G401 (cell line): ENCODE measurements around the gene IPPK. TPM values are rescaled to one million over a fixed set of nuclear protein-coding genes. Genes with fewer than 3 reads are reported as not detected.
A peak's percentile ranks its signal among the peaks of the same experiment; 100 is the strongest.

ENCODE experiments used
- DNase-seq: peaks from one replicate; pipeline ENCODE4 v3.0.0-alpha.2; 2015; ENCODE audit warnings: low spot score
- in situ Hi-C: cut with HindIII; loops from 2 replicates; pipeline ENCODE4 v1.10.0; 2016; ENCODE audit warnings: low sequenced_read_pairs, mixed read lengths
- total RNA-seq: library from RNA; depleted of rRNA; stranded (reverse); fragments of >200 nt; shearing (Covaris generic); gene quantifications from 2 replicates; pipeline ENCODE4 v1.2.3, GENCODE V29; 2014

IPPK gene
- total RNA-seq, 1 experiment from 2014 or later = 15.9 TPM

DNA sequence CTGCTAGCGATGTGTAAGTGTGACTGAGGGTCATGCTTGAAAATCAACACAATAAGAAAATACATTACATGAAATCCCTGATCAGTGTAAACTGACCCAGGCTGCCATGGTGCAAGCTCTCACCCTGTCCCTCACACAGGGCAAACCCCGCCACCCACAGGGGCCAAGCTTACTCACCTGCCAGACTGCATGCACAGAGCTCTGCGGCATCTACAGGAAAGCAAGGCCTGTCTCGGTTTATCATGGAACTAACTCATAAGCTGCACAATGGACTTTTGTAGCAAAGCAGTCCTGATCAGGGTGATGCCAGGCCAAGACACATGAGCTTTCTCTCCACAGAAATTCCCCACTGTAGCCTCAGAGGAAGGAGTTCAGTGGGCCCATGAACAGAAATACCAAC lies 9.7 kb downstream of the IPPK start:
- no peak for DNase-seq
- in situ Hi-C loops = no loop called here

- no peak for DNase-seq
Measured at GRCh38 chr9:92659601-92660000, 10.3 kb downstream of the IPPK start.

DNA sequence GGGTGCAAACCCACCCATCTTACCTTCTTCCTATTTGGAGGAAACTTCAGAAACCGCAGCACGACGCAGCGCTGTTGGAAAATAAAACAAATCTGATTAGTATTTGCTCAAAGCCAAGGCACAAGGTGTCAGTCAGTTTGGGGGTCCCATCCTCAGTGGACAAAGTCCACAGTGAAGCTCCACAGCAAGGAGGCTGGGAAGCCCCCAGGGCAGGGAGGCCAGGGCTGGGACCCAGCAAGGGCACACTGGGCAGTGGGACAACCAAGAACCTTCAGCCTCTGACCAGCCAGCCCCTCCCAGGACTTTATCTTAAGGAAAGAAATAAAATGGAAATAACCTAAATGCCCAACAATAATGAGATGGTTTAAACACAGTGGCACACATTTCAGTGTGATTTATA lies 11.3 kb downstream of the IPPK start:
- in situ Hi-C loops = no loop called here
- no peak for DNase-seq

More at GRCh38 chr9:92659601-92660000, 10.3 kb downstream of the IPPK start:
- in situ Hi-C loops = no loop called here

GRCh38 chr9:92658176-92658575 lies 11.8 kb downstream of the IPPK start:
- no peak for DNase-seq
- in situ Hi-C loops = no loop called here

GRCh38 chr9:92657296-92658094 lies 12.4 kb downstream of the IPPK start:
- in situ Hi-C loops = no loop called here

GRCh38 chr9:92656537-92656925 lies 13.4 kb downstream of the IPPK start:
- no peak for DNase-seq
- in situ Hi-C loops = no loop called here

More at GRCh38 chr9:92657296-92658094, 12.4 kb downstream of the IPPK start:
- DNase-seq = no peak

DNA sequence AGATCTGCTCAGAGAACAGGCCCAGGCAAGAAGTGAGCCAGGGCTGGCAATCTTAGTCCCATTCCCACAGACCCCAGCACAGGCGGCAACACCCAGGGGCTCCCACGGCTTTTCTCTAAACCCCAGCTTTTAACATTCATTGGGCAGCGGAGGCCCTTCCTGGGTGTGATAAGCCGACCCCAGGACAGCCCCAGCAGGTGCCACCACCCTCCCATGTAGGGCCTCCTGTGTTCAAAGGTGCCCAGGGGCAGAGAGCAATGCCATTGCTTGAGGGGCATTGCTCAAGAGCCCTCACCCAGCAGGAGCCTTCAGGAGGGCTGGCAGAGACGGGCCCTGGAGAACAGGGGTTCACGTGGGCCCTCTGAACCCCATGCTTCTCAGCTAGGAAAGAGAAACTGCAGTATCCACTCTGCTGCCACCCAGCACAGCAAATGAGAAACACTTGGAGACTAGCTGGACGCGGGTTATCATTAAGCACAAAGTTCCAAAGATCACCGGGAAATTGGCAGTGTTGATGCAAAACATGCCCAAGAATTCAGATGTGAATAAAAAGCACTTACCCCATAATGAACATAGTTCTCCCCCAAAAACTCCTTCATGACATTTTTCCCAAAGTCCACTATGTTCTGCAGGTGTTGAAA lies 13.9 kb downstream of the IPPK start:
- in situ Hi-C loops = no loop called here
- DNase-seq = no peak

GRCh38 chr9:92655366-92655765 lies 14.6 kb downstream of the IPPK start:
- no peak for DNase-seq
- in situ Hi-C loops = no loop called here

- peak; percentile 85 for DNase-seq
- in situ Hi-C loops = no loop called here
Measured at GRCh38 chr9:92654481-92655301, 15.2 kb downstream of the IPPK start.

- no peak for DNase-seq
- in situ Hi-C loops = no loop called here
Measured at GRCh38 chr9:92652461-92652860, 17.5 kb downstream of the IPPK start.

GRCh38 chr9:92650839-92651621 lies 18.9 kb downstream of the IPPK start:
- no peak for DNase-seq
- in situ Hi-C loops = no loop called here

DNA sequence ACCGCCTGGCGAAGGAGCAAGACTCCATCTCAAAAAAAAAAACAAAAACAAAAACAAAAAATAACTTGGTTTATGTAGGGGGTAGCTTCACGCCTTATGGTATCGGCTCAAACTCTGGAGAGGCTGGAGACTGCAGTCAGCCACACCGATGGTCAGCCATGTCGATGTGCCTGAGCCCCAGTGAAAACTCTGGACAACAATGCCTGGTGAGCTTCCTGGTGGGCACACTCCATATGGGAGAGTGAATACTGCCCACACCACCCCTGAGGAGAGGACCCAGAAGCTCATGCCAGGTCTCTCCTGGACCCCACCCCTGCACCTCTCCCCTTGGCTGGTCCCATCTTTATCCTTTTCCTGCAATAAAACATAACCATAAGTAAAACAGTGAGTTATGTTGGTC lies 19.6 kb downstream of the IPPK start:
- DNase-seq = no peak
- in situ Hi-C loops = no loop called here

DNA sequence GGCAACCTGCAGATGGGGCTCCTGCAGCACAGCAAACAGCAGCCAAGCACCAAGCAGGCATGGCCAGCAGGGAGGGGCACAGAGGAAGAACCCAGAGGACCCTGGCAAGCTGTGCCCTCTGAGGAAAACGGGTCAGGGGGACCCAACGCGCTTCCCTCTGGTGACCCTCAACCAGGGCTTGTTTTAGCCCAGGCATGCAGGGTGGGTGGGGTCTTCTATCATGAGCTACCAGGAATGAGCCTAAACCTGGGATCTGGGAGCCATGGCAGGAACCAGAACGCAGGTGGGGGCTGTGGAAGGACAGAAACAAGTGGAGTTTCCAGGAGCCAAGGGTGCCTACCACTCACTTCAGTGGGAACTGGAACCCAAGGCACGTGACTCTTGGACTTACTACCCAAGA lies 20.9 kb downstream of the IPPK start:
- DNase-seq = no peak
- in situ Hi-C loops = no loop called here

DNA sequence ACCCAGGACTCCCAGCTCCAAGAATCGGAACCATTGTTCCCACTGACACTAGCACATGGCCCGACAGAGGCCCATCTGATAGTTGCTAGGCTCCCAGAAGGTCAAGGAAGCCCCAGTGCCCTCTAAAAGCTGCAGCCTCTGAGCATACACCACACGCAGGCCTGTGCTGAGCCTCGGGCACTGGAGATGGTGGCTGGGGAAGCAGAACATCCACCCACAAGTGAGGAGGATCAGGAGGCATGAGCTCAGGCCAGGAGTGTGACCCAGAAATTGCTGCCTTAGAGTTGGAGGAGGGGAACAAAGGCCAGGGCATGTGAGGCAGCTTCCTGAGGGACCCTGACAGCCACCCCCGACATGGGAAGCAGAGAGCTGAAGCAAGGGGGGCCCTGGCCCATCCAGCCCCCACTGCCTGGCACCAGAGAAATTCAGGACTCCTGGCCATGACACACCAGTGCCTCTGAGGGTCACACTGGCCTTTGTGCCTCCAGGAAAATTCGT lies 21.4 kb downstream of the IPPK start:
- in situ Hi-C loops = no loop called here

GRCh38 chr9:92647671-92648473 lies 22.1 kb downstream of the IPPK start:
- in situ Hi-C loops = no loop called here
- DNase-seq = no peak

More for the DNA sequence above, 21.4 kb downstream of the IPPK start:
- DNase-seq = no peak

DNA sequence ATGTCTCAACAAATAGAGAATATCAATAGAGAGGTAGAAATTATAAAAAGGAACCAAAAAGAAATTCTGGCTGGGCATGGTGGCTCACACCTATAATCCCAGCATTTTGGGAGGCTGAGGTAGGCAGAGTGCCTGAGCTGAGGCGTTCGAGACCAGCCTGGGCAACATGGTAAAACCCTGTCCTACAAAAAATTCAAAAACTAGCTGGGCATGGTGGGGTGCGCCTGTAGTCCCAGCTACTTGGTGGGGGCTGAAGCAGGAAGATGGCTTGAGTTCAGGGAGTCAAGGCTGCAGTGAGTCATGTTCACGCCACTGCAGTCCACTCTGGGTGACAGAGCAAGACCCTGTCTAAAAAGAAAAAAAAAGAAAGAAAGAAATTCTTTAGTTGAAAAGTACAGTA lies 24.9 kb downstream of the IPPK start:
- in situ Hi-C loops = no loop called here
- DNase-seq = no peak

DNA sequence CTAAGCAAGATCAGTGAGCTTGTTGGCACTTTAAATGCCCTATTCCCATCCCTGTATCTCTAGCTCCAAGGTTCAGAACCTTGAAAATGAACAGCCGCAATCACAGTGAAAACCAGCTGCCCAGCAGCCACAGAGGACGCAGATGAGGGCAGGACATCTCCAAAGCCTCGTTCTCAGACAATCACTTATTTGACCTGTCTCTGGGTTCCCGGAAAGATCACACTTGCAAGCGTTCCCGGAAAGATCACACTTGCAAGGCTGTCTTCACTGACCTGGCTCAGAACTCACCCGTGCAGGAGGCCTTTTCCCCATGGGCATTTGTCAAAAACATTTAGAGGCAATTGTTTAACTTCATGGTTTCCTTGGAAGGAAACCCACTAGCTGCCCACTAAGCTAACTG lies 25.7 kb downstream of the IPPK start:
- in situ Hi-C loops = no loop called here
- DNase-seq = no peak

- no peak for DNase-seq
- in situ Hi-C loops = no loop called here
Measured at GRCh38 chr9:92642564-92642963, 27.4 kb downstream of the IPPK start.
